PC-3 (cell line): Measurements from ENCODE around the gene PHF24. TPM values are rescaled to one million over a fixed set of nuclear protein-coding genes. Genes with fewer than 3 reads are reported as not detected.
A peak's percentile ranks its signal among the peaks of the same experiment; 100 is the strongest.

ENCODE experiments used
- ATAC-seq: fragments of 200-7000 bp; cut with Tn5 transposase; 2 replicates; pipeline ENCODE4 v1.9.1; 2020; ENCODE audit warnings: mild to moderate bottlenecking, moderate library complexity
- BruUV-seq: library from RNA; stranded (reverse); fragments of 400-500 nt; replicated peaks from 2 replicates; lab custom pipeline; 2021; lab: Mats Ljungman, UMichigan
- CTCF ChIA-PET: fragments of 300-600 bp; sonication (Branson Sonifier 250); formaldehyde crosslinking; loops from one replicate; lab custom pipeline; 2022; ENCODE audit warnings: antibody characterized with exemption; lab: Charles Lee
- POLR2A ChIA-PET: fragments of 300-600 bp; sonication (Branson Sonifier 250); formaldehyde crosslinking; loops from one replicate; lab custom pipeline; 2022; ENCODE audit warnings: antibody characterized with exemption; ENCODE audit not compliant: unreplicated experiment; lab: Charles Lee
- DNase-seq: peaks from one replicate; pipeline ENCODE4 v3.0.0-alpha.2; 2015
- H2AFZ ChIP-seq: fragments of 300-600 bp; sonication (generic); 2 replicates; pipeline ENCODE4 v1.6.0; 2016; ENCODE audit warnings: antibody characterized with exemption, low read length
- H3F3A ChIP-seq: fragments of 300-600 bp; sonication (generic); one replicate; pipeline ENCODE4 v1.6.0; 2017; ENCODE audit warnings: antibody characterized with exemption, low read length, control low read depth, mild to moderate bottlenecking; ENCODE audit not compliant: unreplicated experiment
- H3K27ac ChIP-seq: fragments of 300-600 bp; sonication (generic); 2 replicates; pipeline ENCODE4 v1.5.1; 2016; ENCODE audit warnings: mild to moderate bottlenecking, low read length
- H3K27me3 ChIP-seq: fragments of 300-600 bp; sonication (generic); 2 replicates; pipeline ENCODE4 v1.6.1; 2016; ENCODE audit warnings: low read length, mixed read lengths
- H3K36me3 ChIP-seq: fragments of 300-600 bp; sonication (generic); 2 replicates; pipeline ENCODE4 v1.6.1; 2016; ENCODE audit warnings: low read depth, mixed run types, low read length, mixed read lengths
- H3K4me1 ChIP-seq: fragments of 300-600 bp; sonication (generic); 2 replicates; pipeline ENCODE4 v1.5.1; 2016; ENCODE audit warnings: low read length; ENCODE audit not compliant: insufficient read depth
- H3K4me2 ChIP-seq: fragments of 300-600 bp; sonication (generic); 2 replicates; pipeline ENCODE4 v1.6.0; 2016; ENCODE audit warnings: low read length
- H3K4me3 ChIP-seq: fragments of 300-600 bp; sonication (generic); 2 replicates; pipeline ENCODE4 v1.5.1; 2016; ENCODE audit warnings: mild to moderate bottlenecking, low read length, mixed read lengths
- H3K79me2 ChIP-seq: fragments of 300-600 bp; sonication (generic); 2 replicates; pipeline ENCODE4 v1.6.1; 2017; ENCODE audit warnings: low read length, mixed read lengths
- H3K9ac ChIP-seq: fragments of 300-600 bp; sonication (generic); 2 replicates; pipeline ENCODE4 v1.6.0; 2016; ENCODE audit warnings: mild to moderate bottlenecking, low read length
- H3K9me2 ChIP-seq: fragments of 300-600 bp; sonication (generic); replicated peaks from 2 replicates; pipeline ENCODE4 v1.6.1; 2016; ENCODE audit warnings: mixed run types, low read length, mixed read lengths
- H3K9me3 ChIP-seq: fragments of 300-600 bp; sonication (generic); 2 replicates; pipeline ENCODE4 v1.6.1; 2016; ENCODE audit warnings: low read length, mixed read lengths
- H4K20me1 ChIP-seq: fragments of 300-600 bp; sonication (generic); 2 replicates; pipeline ENCODE4 v1.6.1; 2016; ENCODE audit warnings: low read length, mixed read lengths
- EZH2 ChIP-seq: fragments of 300-600 bp; sonication (generic); IDR thresholded peaks from one replicate; pipeline ENCODE4 v1.6.1; 2017; ENCODE audit warnings: antibody characterized with exemption, mild to moderate bottlenecking, low read length; ENCODE audit not compliant: unreplicated experiment
- EZH2phosphoT487 ChIP-seq: fragments of 300-600 bp; sonication (generic); IDR thresholded peaks from 2 replicates; pipeline ENCODE4 v1.6.1; 2018; ENCODE audit warnings: mild to moderate bottlenecking, antibody characterized with exemption, low read length, borderline replicate concordance
- intact Hi-C: fragments of 100-400 bp; cut with micrococcal nuclease; formaldehyde crosslinking; loops from 2 replicates; pipeline ENCODE4 v1.9.0; 2023
- total RNA-seq: library from RNA; depleted of rRNA; stranded (reverse); fragments of >200 nt; gene quantifications from 2 replicates; pipeline ENCODE4 v1.2.3, GENCODE V29; 2014
- TF ChIP-seq, protein P1 (sequence below): fragments of 300-600 bp; sonication (generic); conservative IDR thresholded peaks from 2 replicates; pipeline ENCODE4 v1.5.1; 2017; ENCODE audit warnings: antibody characterized with exemption, low read depth, mild to moderate bottlenecking, low read length

The PHF24 gene
- total RNA-seq, 1 experiment from 2014 or later = not detected

DNA sequence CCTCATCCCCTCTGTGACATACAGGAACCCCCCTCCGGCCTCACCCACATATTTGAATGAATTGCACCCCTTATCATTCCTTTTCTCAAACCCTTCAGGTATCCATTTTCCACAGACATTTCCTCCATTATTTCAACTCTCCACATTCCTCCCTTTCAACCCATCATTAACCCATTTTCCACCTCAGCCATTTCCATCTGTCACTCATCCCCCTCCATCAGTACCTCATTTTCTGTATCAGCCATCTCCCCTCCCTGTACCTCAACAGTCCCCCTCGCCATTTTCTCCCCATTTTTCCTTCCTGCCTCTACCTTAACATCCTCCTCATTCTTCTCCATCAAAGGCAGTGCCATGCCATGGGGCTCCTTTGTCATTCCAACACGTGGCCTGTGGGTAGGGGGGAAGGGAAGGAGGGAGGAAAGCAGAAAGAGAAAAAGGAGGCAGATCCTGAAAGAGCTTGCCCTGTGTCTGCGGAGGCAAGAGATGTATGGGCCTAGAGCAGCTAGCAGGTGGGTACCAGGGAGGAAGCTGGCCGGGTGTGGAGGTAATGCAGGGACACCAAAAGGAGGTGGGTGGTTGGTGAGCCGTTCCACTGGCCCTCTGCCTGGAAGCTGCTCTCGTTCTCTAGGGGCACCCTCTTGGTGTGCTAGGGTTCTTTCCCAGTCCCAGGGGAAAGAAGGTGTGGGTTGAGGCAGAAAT lies 33.0 kb downstream of the PHF24 start:
- H3K9ac ChIP-seq = no peak overlapping the region
- peaks cover 34% of the 10 kb centered on the region for H3K4me1 ChIP-seq
- 0 out of 2 replicates have a peak overlapping the region, but pooled peaks have one; percentile 90 for H3K4me2 ChIP-seq
- intact Hi-C loops = no loop called here
- DNase-seq (no peak), ATAC-seq (no peak)
- H4K20me1 ChIP-seq = no peaks in the 10 kb centered on the region
- H3K9me2 ChIP-seq = no peaks in the 10 kb centered on the region
- H3K79me2 ChIP-seq = no peaks in the 10 kb centered on the region
- no peaks in the 10 kb centered on the region for H3K36me3 ChIP-seq
- no peaks in the 10 kb centered on the region for H3F3A ChIP-seq
- CTCF ChIA-PET = no interaction called here
- no peak overlapping the region for H3K27ac ChIP-seq
- H2AFZ ChIP-seq = no peak overlapping the region
- H3K4me3 ChIP-seq = no peak overlapping the region
- TF ChIP-seq EZH2 (no peak), EZH2phosphoT487 (no peak)
- TF ChIP-seq, protein P1, sequence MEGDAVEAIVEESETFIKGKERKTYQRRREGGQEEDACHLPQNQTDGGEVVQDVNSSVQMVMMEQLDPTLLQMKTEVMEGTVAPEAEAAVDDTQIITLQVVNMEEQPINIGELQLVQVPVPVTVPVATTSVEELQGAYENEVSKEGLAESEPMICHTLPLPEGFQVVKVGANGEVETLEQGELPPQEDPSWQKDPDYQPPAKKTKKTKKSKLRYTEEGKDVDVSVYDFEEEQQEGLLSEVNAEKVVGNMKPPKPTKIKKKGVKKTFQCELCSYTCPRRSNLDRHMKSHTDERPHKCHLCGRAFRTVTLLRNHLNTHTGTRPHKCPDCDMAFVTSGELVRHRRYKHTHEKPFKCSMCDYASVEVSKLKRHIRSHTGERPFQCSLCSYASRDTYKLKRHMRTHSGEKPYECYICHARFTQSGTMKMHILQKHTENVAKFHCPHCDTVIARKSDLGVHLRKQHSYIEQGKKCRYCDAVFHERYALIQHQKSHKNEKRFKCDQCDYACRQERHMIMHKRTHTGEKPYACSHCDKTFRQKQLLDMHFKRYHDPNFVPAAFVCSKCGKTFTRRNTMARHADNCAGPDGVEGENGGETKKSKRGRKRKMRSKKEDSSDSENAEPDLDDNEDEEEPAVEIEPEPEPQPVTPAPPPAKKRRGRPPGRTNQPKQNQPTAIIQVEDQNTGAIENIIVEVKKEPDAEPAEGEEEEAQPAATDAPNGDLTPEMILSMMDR = no peak
- no peaks in the 10 kb centered on the region for H3K9me3 ChIP-seq
- H3K27me3 ChIP-seq = no peaks in the 10 kb centered on the region
- TSS peak; percentile 55 for BruUV-seq
- POLR2A ChIA-PET = no interaction called here

DNA sequence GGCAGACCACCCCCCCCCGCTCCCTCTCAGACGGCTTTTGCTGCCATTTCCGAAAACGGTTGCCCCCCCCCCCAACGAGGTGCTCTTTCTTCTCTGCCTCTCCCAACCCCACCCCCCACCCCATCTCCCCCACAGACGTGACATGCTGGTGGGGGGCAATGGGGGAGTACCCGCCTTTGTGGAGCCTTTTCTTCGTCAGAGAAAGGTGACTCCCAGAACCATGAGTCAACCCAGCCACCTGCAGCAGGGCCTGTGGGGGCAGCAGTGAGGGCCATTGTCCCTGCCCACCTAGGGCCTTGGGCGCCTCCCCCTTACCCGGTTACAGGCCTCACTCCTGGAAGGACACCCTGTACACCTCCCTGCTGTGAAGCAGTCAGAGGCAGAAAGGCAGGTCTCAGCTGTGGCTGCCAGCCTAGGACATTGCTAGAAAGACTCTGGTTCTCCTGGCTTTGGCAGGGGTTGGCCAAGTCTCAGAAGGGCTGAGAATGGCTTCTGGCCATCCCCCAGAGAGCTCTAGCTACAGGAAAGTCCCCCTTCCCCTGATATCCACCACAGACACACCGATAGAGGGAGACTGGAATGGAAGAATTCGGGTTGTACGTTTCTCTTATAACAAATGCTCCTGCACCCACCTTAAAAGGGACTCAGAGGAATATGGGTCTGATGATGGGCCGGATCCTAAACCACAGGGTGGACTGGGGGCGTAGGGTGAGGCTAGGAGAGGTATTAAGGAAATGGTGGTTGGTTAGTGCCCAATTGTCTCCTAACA lies 33.7 kb downstream of the PHF24 start:
- CTCF ChIA-PET = no interaction called here
- Histone ChIP-seq H3F3A (no peaks in the 10 kb centered on the region), H3K27ac (peak overlapping the region; percentile 61), H3K4me1 (peaks cover 34% of the 10 kb centered on the region), H2AFZ (no peak overlapping the region), H3K4me2 (peak overlapping the region; percentile 54), H4K20me1 (no peaks in the 10 kb centered on the region), H3K79me2 (no peaks in the 10 kb centered on the region), H3K4me3 (no peak overlapping the region), H3K27me3 (no peaks in the 10 kb centered on the region), H3K9me2 (no peaks in the 10 kb centered on the region), H3K36me3 (no peaks in the 10 kb centered on the region), H3K9ac (no peak overlapping the region), H3K9me3 (no peaks in the 10 kb centered on the region)
- TF ChIP-seq EZH2phosphoT487 = no peak
- TF ChIP-seq, protein P1 = no peak
- no peak for TF ChIP-seq EZH2
- DNase-seq = peak; percentile 20
- no TSS peak for BruUV-seq
- ATAC-seq = no peak
- intact Hi-C loops = no loop called here
- POLR2A ChIA-PET = no interaction called here
